COR-L47 (cell line): ENCODE results near the gene LRP1B.

ENCODE experiments used
- DNase-seq: peaks from one replicate; lab custom pipeline; 2025; lab: John Stamatoyannopoulos, UW

Gene LRP1B

GRCh38 chr2:142040556-142040955, 90.3 kb downstream of the LRP1B start:
- DNase-seq: no peak

- DNase-seq: no peak
These were observed 92.0 kb downstream of the LRP1B start for GRCh38 chr2:142038826-142039225.

GRCh38 chr2:142037744-142038143, 93.1 kb downstream of the LRP1B start:
- DNase-seq: no peak

DNA sequence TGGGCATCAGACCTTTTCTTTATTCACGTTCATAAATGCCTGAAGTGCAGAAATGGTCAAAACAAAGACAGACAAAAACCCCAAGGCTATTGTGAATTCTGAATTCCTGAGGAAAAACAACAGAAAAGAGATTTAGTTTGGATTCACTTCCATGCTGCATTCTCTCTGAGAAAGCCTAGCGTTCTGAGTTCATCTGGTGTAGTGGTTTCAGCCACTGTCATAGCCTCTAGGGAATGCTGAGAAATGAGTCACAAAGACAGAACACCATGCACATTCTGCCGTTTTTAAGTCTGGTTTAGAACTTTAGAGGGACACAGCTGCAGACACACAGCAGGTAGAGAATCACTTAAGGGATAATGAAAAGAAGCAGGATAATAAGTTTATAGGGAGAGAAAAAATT, 93.8 kb downstream of the LRP1B start:
- DNase-seq: no peak

- no peak for DNase-seq
These were observed 97.4 kb downstream of the LRP1B start for GRCh38 chr2:142033393-142033792.

DNA sequence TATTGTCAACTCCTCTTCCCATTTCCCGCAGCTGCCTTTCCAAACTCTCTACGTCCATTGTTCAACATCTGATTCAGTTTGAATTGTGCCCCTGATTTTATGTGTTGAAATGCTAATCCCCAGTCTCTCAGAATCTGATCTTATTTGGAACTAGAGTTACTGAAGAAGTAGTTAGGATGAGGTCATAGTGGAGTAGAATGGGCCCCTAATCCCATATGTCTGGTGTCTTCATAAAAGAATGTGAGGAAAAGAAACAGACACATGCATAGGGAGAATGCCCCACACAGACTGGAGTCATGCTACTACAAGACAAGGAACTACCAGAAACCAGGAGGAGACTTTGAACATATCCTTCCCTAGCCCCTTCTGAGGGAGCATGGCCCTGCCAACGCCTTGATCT, 99.2 kb downstream of the LRP1B start:
- DNase-seq: no peak

GRCh38 chr2:142030735-142031134, 100.1 kb downstream of the LRP1B start:
- DNase-seq: no peak

DNA sequence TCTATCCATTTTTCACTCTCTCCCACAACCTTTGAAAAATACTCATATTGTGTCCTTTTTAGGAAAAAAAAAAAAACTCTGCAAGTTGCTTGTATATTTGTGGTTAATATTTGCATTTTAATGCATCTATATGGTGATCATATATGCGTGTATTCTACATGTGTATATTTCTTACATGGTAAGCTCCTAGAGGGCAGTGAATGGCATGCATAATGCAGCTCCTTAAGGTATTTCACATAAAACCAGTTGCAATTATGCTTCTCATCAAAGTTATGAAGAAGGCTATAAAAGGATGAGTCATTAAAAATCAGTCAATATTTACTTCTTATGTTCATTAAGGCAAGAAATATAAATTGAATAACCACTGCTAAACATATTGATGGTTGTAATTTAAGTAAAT, 100.8 kb downstream of the LRP1B start:
- DNase-seq: no peak

- no peak for DNase-seq
These were observed 105.4 kb downstream of the LRP1B start for GRCh38 chr2:142025394-142025793.

- no peak for DNase-seq
These were observed 110.4 kb downstream of the LRP1B start for GRCh38 chr2:142020368-142020767.

DNA sequence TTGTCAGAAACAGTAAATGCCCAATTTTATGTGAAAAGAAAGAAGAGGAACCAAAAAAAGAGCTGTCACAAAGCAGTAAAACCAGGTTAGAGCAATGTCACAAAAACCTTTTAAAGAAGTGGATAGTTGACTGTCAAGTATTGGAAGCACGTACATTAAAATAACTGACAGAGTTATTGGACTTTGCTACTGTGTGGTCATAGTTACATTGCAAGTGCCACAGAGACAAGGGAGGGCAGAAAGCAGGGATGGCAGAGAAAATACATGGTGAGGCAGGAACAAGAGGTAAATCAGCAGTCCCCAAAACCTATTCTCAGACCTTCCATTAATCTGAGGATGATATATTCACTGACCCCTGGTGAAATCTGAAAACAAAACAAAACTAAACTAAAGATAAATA, 116.3 kb downstream of the LRP1B start:
- DNase-seq: no peak

DNA sequence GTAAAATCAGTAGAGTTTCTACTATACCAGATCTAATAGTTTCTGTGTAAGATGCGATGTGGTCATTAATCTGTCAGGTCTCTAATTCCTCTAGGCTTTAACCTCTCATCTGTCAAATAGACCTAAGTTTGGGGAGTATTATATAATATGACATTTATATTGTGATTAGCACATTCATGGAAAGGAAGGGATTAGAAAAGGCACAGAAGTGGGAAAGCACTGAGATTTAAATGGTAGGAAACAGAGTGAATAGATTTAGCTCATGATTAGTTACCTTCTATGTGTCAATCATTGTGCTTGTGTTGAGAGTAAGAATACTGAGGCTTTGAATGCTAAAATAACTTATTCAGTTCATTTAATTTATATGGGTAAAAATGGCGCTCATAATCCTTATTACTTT, 118.0 kb downstream of the LRP1B start:
- no peak for DNase-seq

- no peak for DNase-seq
These were observed 120.1 kb downstream of the LRP1B start for GRCh38 chr2:142010477-142011270.

DNA sequence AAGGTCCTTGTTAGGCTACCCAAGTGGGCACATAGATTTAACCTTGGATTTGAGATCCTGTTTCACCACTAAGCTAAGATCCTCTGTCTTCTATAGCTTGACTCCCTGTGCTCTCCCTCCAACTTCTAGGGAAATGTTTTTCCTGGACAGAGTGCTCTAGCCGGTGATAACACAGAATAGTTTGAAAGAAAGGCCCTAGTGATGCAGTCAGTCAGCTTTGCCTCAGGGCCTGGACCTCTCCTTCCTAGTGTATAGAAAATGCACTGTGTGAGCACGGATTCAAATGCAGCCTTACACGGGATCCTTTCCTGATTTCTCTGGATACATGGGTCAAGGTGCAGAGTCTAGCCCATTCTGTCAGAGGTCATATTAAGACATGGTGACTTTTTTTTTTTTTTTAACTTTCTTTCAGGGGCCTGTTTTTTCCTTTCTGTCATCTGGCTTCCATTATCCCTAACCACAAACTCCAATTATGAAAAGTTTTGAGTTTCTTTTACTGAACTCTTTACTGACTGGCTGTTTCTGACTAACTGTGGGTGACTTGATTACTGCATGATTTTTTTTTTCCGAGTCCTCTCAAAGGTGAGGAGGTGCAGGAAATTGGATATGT, 122.6 kb downstream of the LRP1B start:
- no peak for DNase-seq

GRCh38 chr2:141994066-141994465, 136.8 kb downstream of the LRP1B start:
- no peak for DNase-seq

DNA sequence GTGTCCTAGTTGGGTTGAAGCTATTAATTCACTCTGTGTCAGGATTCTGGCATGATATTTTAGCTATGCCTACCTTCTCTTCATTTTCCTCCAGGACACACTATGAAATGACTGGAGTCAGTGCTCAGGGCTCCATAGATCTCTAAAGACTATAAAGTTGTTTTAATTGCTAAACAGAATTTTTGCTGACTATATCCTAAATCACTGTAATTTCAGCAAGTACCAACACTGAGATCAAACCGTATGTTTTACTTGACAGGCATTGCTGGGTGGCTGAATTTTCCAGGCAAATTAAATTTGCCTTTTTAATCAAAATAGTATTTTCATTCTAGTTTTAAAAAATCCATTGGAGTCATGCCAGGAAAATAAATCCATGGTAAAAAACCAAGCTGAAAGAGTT, 138.1 kb downstream of the LRP1B start:
- no peak for DNase-seq

- no peak for DNase-seq
These were observed 162.4 kb downstream of the LRP1B start for GRCh38 chr2:141968433-141968832.

- no peak for DNase-seq
These were observed 162.8 kb downstream of the LRP1B start for GRCh38 chr2:141967980-141968379.

GRCh38 chr2:141967503-141967902, 163.3 kb downstream of the LRP1B start:
- no peak for DNase-seq

GRCh38 chr2:141959941-141960340, 170.9 kb downstream of the LRP1B start:
- no peak for DNase-seq

- DNase-seq: no peak
These were observed 171.8 kb downstream of the LRP1B start for GRCh38 chr2:141959016-141959415.

- no peak for DNase-seq
These were observed 172.9 kb downstream of the LRP1B start for GRCh38 chr2:141957827-141958450.

DNA sequence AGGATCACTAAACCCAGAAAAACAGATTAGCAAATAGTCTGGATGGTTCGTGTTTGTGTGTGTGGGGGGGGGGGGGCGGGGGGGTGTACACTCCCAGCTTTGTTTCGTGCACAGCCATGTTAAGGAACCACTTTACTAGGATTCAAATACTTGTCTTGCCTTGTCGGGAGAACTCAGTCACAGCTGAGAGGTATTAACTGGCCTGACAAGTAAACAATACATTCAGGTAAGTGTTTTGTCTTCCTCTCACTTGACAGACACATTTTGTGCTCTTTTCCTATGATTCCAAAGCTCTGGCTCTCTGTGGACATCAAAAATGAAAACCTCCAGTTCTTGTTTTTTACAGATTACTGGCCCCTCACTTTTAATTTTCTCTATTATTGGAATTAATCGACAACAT, 173.5 kb downstream of the LRP1B start:
- DNase-seq: no peak
